OCI-LY3 (cell line): ENCODE measurements around the gene GZMH.
"Not testable (repeated sequence)": the region's sequence is repeated elsewhere in the genome, so short reads cannot be mapped to it uniquely, and the experiment has no call there.

ENCODE experiments used
- CTCF ChIP-seq: fragments of 200-600, 300-600 bp; sonication (generic); IDR thresholded peaks from 2 replicates; pipeline ENCODE4 v1.5.1; 2014; ENCODE audit warnings: antibody characterized with exemption, low read length, low read depth
- EZH2phosphoT487 ChIP-seq: fragments of 200-600 bp; shearing (Covaris generic); IDR thresholded peaks from 2 replicates; pipeline ENCODE4 v1.6.1; 2018; ENCODE audit warnings: antibody characterized with exemption, mixed run types, low read depth

- not testable (repeated sequence) for TF ChIP-seq CTCF, EZH2phosphoT487
Measured at GRCh38 chr14:24591004-24591403, 18.5 kb downstream of the GZMH start.
